Testis (tissue), 3 donors: Measurements from ENCODE around the gene HSD17B3. TPM values are rescaled to one million over a fixed set of nuclear protein-coding genes. Genes with fewer than 3 reads are reported as not detected.
A peak's percentile ranks its signal among the peaks of the same experiment; 100 is the strongest.
"Not testable (repeated sequence)": the region's sequence is repeated elsewhere in the genome, so short reads cannot be mapped to it uniquely, and the experiment has no call there.

Experiments used
- DNase-seq: peaks from one replicate; pipeline ENCODE4 v3.0.0-alpha.2; 2019
- H3K27ac ChIP-seq, 2 donors: fragments of 200-600 bp; sonication (generic); one replicate each; pipeline ENCODE4 v1.5.1; 2019
- H3K27me3 ChIP-seq: fragments of 200-600 bp; sonication (generic); one replicate; pipeline ENCODE4 v1.5.1; 2019
- H3K36me3 ChIP-seq: fragments of 200-600 bp; sonication (generic); one replicate; pipeline ENCODE4 v1.5.1; 2017; ENCODE audit warnings: low read depth; ENCODE audit errors: missing control alignments
- H3K4me1 ChIP-seq: fragments of 200-600 bp; sonication (generic); one replicate; pipeline ENCODE4 v1.5.1; 2019
- H3K4me3 ChIP-seq, 2 donors: fragments of 200-600 bp; sonication (generic); one replicate each; pipeline ENCODE4 v1.5.1; 2017 to 2019
- H3K9me3 ChIP-seq: fragments of 200-600 bp; sonication (generic); one replicate; pipeline ENCODE4 v1.5.1; 2017
- POLR2A ChIP-seq: fragments of 450-650 bp; IDR thresholded peaks from one replicate; pipeline ENCODE4 v1.6.1; 2017; ENCODE audit warnings: antibody characterized with exemption, mild to moderate bottlenecking, moderate library complexity
- WGBS, 2 donors: methylation state at CpG; one replicate each; pipeline ENCODE4 v1.1.5; 2018; 5-methylcytosine and 5-hydroxymethylcytosine counted together
- intact Hi-C: fragments of 100-400 bp; cut with DNase I; formaldehyde crosslinking; loops from one replicate; pipeline ENCODE4 v1.15.1; 2023; ENCODE audit warnings: low total_unique reads
- polyA plus RNA-seq: library from polyadenylated mRNA; stranded (reverse); fragments of 350-450 nt; fragmentation: Illumina TruSeq; extraction: RNeasy Lipid Tissue Mini Kit (QIAGEN cat#74804); gene quantifications from one replicate; pipeline ENCODE4 v1.2.3, GENCODE V29; 2014; ENCODE audit warnings: low read depth, low replicate concordance; ENCODE audit not compliant: insufficient read depth
- total RNA-seq, 2 donors: library from RNA; depleted of rRNA; stranded (reverse); fragments of >200 nt; gene quantifications; one replicate each; pipeline ENCODE4 v1.2.3, GENCODE V29; 2016
- TF ChIP-seq, protein P1 (sequence below), 3 experiments: fragments of 450-650 bp in 2 of 3; fragments of 200-600 bp in 1 of 3; sonication (generic) in 1 of 3; IDR thresholded peaks; one replicate each; pipeline ENCODE4 v1.5.1; 2016 to 2019; ENCODE audit warnings: antibody characterized with exemption in 3 of 3, mild to moderate bottlenecking in 2 of 3, moderate library complexity in 1 of 3

The HSD17B3 gene
- total and polyA plus RNA-seq, 3 donors from 2014 or later: 103 to 159 (median 104) TPM

- Histone ChIP-seq H3K27me3 (no peaks in the 10 kb centered on the region), H3K36me3 (no peaks in the 10 kb centered on the region), H3K9me3 (no peaks in the 10 kb centered on the region), H3K4me3 (no peak overlapping the region), H3K27ac (no peak overlapping the region), H3K4me1 (peaks cover 9% of the 10 kb centered on the region)
- TF ChIP-seq, protein P1, sequence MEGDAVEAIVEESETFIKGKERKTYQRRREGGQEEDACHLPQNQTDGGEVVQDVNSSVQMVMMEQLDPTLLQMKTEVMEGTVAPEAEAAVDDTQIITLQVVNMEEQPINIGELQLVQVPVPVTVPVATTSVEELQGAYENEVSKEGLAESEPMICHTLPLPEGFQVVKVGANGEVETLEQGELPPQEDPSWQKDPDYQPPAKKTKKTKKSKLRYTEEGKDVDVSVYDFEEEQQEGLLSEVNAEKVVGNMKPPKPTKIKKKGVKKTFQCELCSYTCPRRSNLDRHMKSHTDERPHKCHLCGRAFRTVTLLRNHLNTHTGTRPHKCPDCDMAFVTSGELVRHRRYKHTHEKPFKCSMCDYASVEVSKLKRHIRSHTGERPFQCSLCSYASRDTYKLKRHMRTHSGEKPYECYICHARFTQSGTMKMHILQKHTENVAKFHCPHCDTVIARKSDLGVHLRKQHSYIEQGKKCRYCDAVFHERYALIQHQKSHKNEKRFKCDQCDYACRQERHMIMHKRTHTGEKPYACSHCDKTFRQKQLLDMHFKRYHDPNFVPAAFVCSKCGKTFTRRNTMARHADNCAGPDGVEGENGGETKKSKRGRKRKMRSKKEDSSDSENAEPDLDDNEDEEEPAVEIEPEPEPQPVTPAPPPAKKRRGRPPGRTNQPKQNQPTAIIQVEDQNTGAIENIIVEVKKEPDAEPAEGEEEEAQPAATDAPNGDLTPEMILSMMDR (IDR thresholded peaks at IDR 0.05): no peak
- no peak for TF ChIP-seq POLR2A
- 77 to 92% methylated on average over 5 of the region's 5 CpGs for WGBS, 2 donors
- no peak for DNase-seq
- intact Hi-C loops: no loop called here
Observed at GRCh38 chr9:96193236-96193755, 108.7 kb downstream of the HSD17B3 start.

GRCh38 chr9:96192710-96193109, 109.3 kb downstream of the HSD17B3 start:
- H3K27me3 ChIP-seq: no peaks in the 10 kb centered on the region
- TF ChIP-seq, protein P1 (IDR thresholded peaks at IDR 0.05): no peak
- no peak for TF ChIP-seq POLR2A
- no peaks in the 10 kb centered on the region for H3K36me3 ChIP-seq
- no peak overlapping the region for H3K27ac ChIP-seq
- intact Hi-C loops: no loop called here
- H3K4me1 ChIP-seq: peaks cover 10% of the 10 kb centered on the region
- H3K4me3 ChIP-seq: no peak overlapping the region
- no peaks in the 10 kb centered on the region for H3K9me3 ChIP-seq
- DNase-seq: no peak

DNA sequence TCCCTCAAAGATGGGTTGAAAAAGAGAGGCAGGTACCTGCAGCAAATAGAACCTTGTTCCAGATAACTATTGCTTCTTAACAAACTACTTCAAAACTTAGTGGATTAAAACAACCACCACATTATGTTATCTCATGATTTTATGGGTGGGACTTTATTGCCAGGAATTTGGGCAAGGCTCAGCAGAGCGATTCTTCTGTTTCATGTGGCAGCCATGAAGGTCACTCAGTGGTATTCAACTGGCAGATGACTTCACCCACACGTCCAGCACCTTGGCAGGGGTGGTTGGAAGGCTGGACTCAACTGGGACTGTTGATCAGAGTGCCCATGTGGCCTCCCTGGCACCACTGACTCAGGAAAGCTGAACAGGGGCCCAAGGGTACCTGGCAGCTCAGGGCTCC, 112.0 kb downstream of the HSD17B3 start:
- DNase-seq: no peak

DNA sequence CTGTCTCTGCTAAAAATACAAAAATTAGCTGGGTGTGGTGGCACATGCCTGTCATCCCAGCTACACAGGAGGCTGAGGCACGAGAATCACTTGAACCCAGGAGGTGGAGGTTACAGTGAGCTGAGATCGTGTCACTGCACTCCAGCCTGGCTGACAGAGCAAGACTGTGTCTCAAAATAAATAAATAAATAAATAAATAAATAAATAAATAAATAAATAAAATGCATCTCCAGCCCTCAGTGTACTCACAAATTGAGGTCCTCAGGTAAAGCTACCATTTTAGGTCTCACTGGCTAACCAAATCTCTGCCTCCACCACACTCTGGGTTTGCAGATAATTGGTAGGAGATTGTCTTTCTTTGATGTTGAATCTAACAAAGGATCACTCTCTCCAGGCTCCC, 112.4 kb downstream of the HSD17B3 start:
- intact Hi-C loops, H3K27ac ChIP-seq, H3K36me3 ChIP-seq, H3K9me3 ChIP-seq, DNase-seq, H3K4me3 ChIP-seq, H3K27me3 ChIP-seq: not testable (repeated sequence)
- H3K4me1 ChIP-seq: peaks cover 22% of the 10 kb centered on the region
- 88 to 100% methylated on average over 2 of the region's 2 CpGs for WGBS, 2 donors

More for the DNA sequence above, 112.0 kb downstream of the HSD17B3 start:
- H3K4me1 ChIP-seq: peaks cover 22% of the 10 kb centered on the region
- H3K9me3 ChIP-seq: no peaks in the 10 kb centered on the region
- TF ChIP-seq POLR2A: no peak
- TF ChIP-seq, protein P1 (IDR thresholded peaks at IDR 0.05): no peak
- WGBS, 2 donors: 98 to 100% methylated on average over 2 of the region's 2 CpGs
- H3K27ac ChIP-seq: no peak overlapping the region
- H3K27me3 ChIP-seq: no peaks in the 10 kb centered on the region
- no peaks in the 10 kb centered on the region for H3K36me3 ChIP-seq
- H3K4me3 ChIP-seq: no peak overlapping the region
- intact Hi-C loops: no loop called here

- H3K27ac ChIP-seq: peak overlapping the region; percentile 44 to 58
- no peak overlapping the region for H3K4me3 ChIP-seq
- intact Hi-C loops: no loop called here
- WGBS, 2 donors: 47 to 49% methylated on average over 5 of the region's 5 CpGs
- H3K4me1 ChIP-seq: peaks cover 22% of the 10 kb centered on the region
- no peaks in the 10 kb centered on the region for H3K27me3 ChIP-seq
- DNase-seq: no peak
- no peak for TF ChIP-seq POLR2A
- TF ChIP-seq, protein P1 (IDR thresholded peaks at IDR 0.05): no peak
- H3K36me3 ChIP-seq: no peaks in the 10 kb centered on the region
- no peaks in the 10 kb centered on the region for H3K9me3 ChIP-seq
Observed at GRCh38 chr9:96188571-96188970, 113.4 kb downstream of the HSD17B3 start.
